GM21360 (cell line): ENCODE measurements around the gene CTBP1.

Experiments used
- ATAC-seq: cut with Tn5 transposase; IDR thresholded peaks from one replicate; pipeline ENCODE4 v1.9.1; 2021; ENCODE audit warnings: mild to moderate bottlenecking, moderate library complexity; ENCODE audit not compliant: unreplicated experiment

Gene CTBP1

GRCh38 chr4:1164444-1164843, 84.5 kb downstream of the CTBP1 start:
- ATAC-seq, result no peak

- no peak for ATAC-seq
Measured at GRCh38 chr4:1164040-1164439, 84.9 kb downstream of the CTBP1 start.
